GM23338 (cell line): Measurements from ENCODE around the gene CALY.

ENCODE experiments used
- CTCF ChIP-seq, 2 experiments: fragments of 200-600 bp in 1 of 2; sonication (generic) in 1 of 2; conservative IDR thresholded peaks; 2 replicates each; pipeline versions ENCODE4 v1.5.1 to v1.6.1; 2016 to 2017; ENCODE audit warnings: antibody characterized with exemption in 2 of 2, low read depth in 2 of 2, mild to moderate bottlenecking in 2 of 2, moderate library complexity in 1 of 2
- ZNF331 ChIP-seq: fragments of 250-450 bp; sonication (Bioruptor Pico); IDR thresholded peaks from 2 replicates; pipeline ENCODE4 v1.5.0; 2020; ENCODE audit warnings: low read depth, mild to moderate bottlenecking, moderate library complexity

GRCh38 chr10:133339708-133340380 lies 3.1 kb upstream of the CALY start:
- no peak for TF ChIP-seq CTCF (conservative IDR thresholded peaks at IDR 0.05; ENCODE audit: low read depth in 2 of 2)
- no peak for TF ChIP-seq ZNF331 (CRISPR knock-in tag)
